Type B pancreatic cell (in vitro differentiated cells): ENCODE results near the gene SERTAD1. TPM values are rescaled to one million over a fixed set of nuclear protein-coding genes. Genes with fewer than 3 reads are reported as not detected.
"Not testable (repeated sequence)": the region's sequence is repeated elsewhere in the genome, so short reads cannot be mapped to it uniquely, and the experiment has no call there.

Experiments used
- DNase-seq: peaks from one replicate; pipeline ENCODE4 v3.0.0; 2021; ENCODE audit warnings: mixed read lengths; ENCODE audit not compliant: unreplicated experiment; ENCODE audit errors: extremely low spot score
- H3K27ac Mint-ChIP-seq: 2 replicates; pipeline ENCODE4 v1.8.0; 2021; ENCODE audit warnings: mild to moderate bottlenecking, mixed read lengths
- H3K27me3 Mint-ChIP-seq: 2 replicates; pipeline ENCODE4 v1.8.0; 2021; ENCODE audit warnings: mixed read lengths
- H3K36me3 Mint-ChIP-seq: 2 replicates; pipeline ENCODE4 v1.8.0; 2021; ENCODE audit warnings: mixed read lengths
- H3K4me1 Mint-ChIP-seq: one replicate; pipeline ENCODE4 v1.8.0; 2021; ENCODE audit warnings: mixed read lengths; ENCODE audit not compliant: unreplicated experiment
- H3K4me3 Mint-ChIP-seq: 2 replicates; pipeline ENCODE4 v1.8.0; 2021; ENCODE audit warnings: mild to moderate bottlenecking, mixed read lengths
- H3K9me3 Mint-ChIP-seq: 2 replicates; pipeline ENCODE4 v1.8.0; 2021; ENCODE audit warnings: mixed read lengths
- CTCF ChIP-seq: fragments of 200-600 bp; sonication (generic); conservative IDR thresholded peaks from 2 replicates; pipeline ENCODE4 v1.5.0; 2021; ENCODE audit warnings: antibody characterized with exemption, mild to moderate bottlenecking
- total RNA-seq: library from RNA; stranded (reverse); gene quantifications from 2 replicates; pipeline ENCODE4 v1.2.1, GENCODE V29; 2021; ENCODE audit warnings: low replicate concordance

SERTAD1 gene
- total RNA-seq, 1 donor from 2014 or later = 9.2 TPM

GRCh38 chr19:40443131-40443999, 17.6 kb upstream of the SERTAD1 start:
- Mint-ChIP-seq H3K4me1 (peaks cover 27% of the 10 kb centered on the region), H3K27ac (peak overlapping the region; percentile 97), H3K27me3 (no peaks in the 10 kb centered on the region), H3K9me3 (no peaks in the 10 kb centered on the region), H3K4me3 (peak overlapping the region; percentile 98), H3K36me3 (peaks cover 9% of the 10 kb centered on the region)
- no peak for TF ChIP-seq CTCF
- peak; percentile 98 for DNase-seq

- peak overlapping the region; percentile 97 for H3K27ac Mint-ChIP-seq
- DNase-seq = no peak
- peaks cover 12% of the 10 kb centered on the region for H3K36me3 Mint-ChIP-seq
- H3K27me3 Mint-ChIP-seq = no peaks in the 10 kb centered on the region
- H3K4me3 Mint-ChIP-seq = peak overlapping the region; percentile 98
- H3K4me1 Mint-ChIP-seq = peaks cover 27% of the 10 kb centered on the region
- no peaks in the 10 kb centered on the region for H3K9me3 Mint-ChIP-seq
- no peak for TF ChIP-seq CTCF
These were observed 16.7 kb upstream of the SERTAD1 start for GRCh38 chr19:40442328-40443130.

- no peaks in the 10 kb centered on the region for H3K27me3 Mint-ChIP-seq
- peaks cover 12% of the 10 kb centered on the region for H3K36me3 Mint-ChIP-seq
- no peaks in the 10 kb centered on the region for H3K9me3 Mint-ChIP-seq
- no peak for TF ChIP-seq CTCF
- peak overlapping the region; percentile 97 for H3K27ac Mint-ChIP-seq
- DNase-seq = no peak
- peak overlapping the region; percentile 98 for H3K4me3 Mint-ChIP-seq
- peaks cover 27% of the 10 kb centered on the region for H3K4me1 Mint-ChIP-seq
These were observed 16.0 kb upstream of the SERTAD1 start for GRCh38 chr19:40441719-40442253.

GRCh38 chr19:40438284-40438683, 12.5 kb upstream of the SERTAD1 start:
- Mint-ChIP-seq H3K36me3 (peaks cover 12% of the 10 kb centered on the region), H3K4me1 (peaks cover 25% of the 10 kb centered on the region), H3K9me3 (no peaks in the 10 kb centered on the region), H3K27ac (no peak overlapping the region), H3K4me3 (no peak overlapping the region), H3K27me3 (no peaks in the 10 kb centered on the region)
- DNase-seq = no peak
- TF ChIP-seq CTCF = no peak

GRCh38 chr19:40433391-40434216, 7.8 kb upstream of the SERTAD1 start:
- Mint-ChIP-seq H3K4me1 (peaks cover 17% of the 10 kb centered on the region), H3K4me3 (peak overlapping the region; percentile 88), H3K36me3 (peaks cover 3% of the 10 kb centered on the region), H3K27me3 (no peaks in the 10 kb centered on the region), H3K27ac (peak overlapping the region; percentile 100), H3K9me3 (no peaks in the 10 kb centered on the region)
- DNase-seq = peak; percentile 86
- no peak for TF ChIP-seq CTCF

GRCh38 chr19:40432760-40433159, 7.0 kb upstream of the SERTAD1 start:
- peak overlapping the region; percentile 100 for H3K27ac Mint-ChIP-seq
- H3K27me3 Mint-ChIP-seq = not testable (repeated sequence)
- H3K4me1 Mint-ChIP-seq = peaks cover 17% of the 10 kb centered on the region

More at GRCh38 chr19:40432760-40433159, 7.0 kb upstream of the SERTAD1 start:
- not testable (repeated sequence) for H3K36me3 Mint-ChIP-seq, H3K9me3 Mint-ChIP-seq, DNase-seq
- peak overlapping the region; percentile 88 for H3K4me3 Mint-ChIP-seq
